SH-SY5Y (cell line): ENCODE results near the gene SPRY4.

Source experiments
- GATA2 ChIP-seq: IDR thresholded peaks from 2 replicates; pipeline ENCODE4 v1.6.1; 2011; ENCODE audit warnings: mild to moderate bottlenecking, low read depth, low read length
- GATA3 ChIP-seq: IDR thresholded peaks from 2 replicates; pipeline ENCODE4 v1.6.1; 2011; ENCODE audit warnings: low read depth, mild to moderate bottlenecking, low read length, moderate library complexity

- no peak for TF ChIP-seq GATA2
- TF ChIP-seq GATA3 = no peak
These were observed 18.7 kb downstream of the SPRY4 start for GRCh38 chr5:142306077-142306502.
